MM.1S (cell line): ENCODE measurements around the gene PYGL.

ENCODE experiments used
- DNase-seq: peaks from one replicate; pipeline ENCODE4 v3.0.0-alpha.2; 2015
- H2AFZ ChIP-seq: fragments of 300-600 bp; sonication (generic); 2 replicates; pipeline ENCODE4 v1.6.0; 2016; ENCODE audit warnings: antibody characterized with exemption, low read length
- H3F3A ChIP-seq: fragments of 300-600 bp; sonication (generic); 2 replicates; pipeline ENCODE4 v1.6.1; 2016; ENCODE audit warnings: mild to moderate bottlenecking, antibody characterized with exemption, low read length, moderate library complexity, mixed read lengths; ENCODE audit not compliant: insufficient read depth
- H3K27ac ChIP-seq: fragments of 300-600 bp; sonication (generic); 2 replicates; pipeline ENCODE4 v1.5.1; 2016; ENCODE audit warnings: mild to moderate bottlenecking, low read length
- H3K27me3 ChIP-seq: fragments of 300-600 bp; sonication (generic); replicated peaks from 2 replicates; pipeline ENCODE4 v1.6.0; 2016; ENCODE audit warnings: low read length; ENCODE audit not compliant: insufficient read depth
- H3K36me3 ChIP-seq: fragments of 300-600 bp; sonication (generic); replicated peaks from 2 replicates; pipeline ENCODE4 v1.6.1; 2016; ENCODE audit warnings: mild to moderate bottlenecking, low read length, mixed read lengths; ENCODE audit not compliant: insufficient read depth
- H3K4me1 ChIP-seq: fragments of 300-600 bp; sonication (generic); 2 replicates; pipeline ENCODE4 v1.6.1; 2016; ENCODE audit warnings: low read length, mixed read lengths
- H3K4me2 ChIP-seq: fragments of 300-600 bp; sonication (generic); 2 replicates; pipeline ENCODE4 v1.6.0; 2016; ENCODE audit warnings: low read depth, low read length
- H3K4me3 ChIP-seq: fragments of 300-600 bp; sonication (generic); 2 replicates; pipeline ENCODE4 v1.5.1; 2016; ENCODE audit warnings: low read length, mixed read lengths
- H3K79me2 ChIP-seq: fragments of 300-600 bp; sonication (generic); 2 replicates; pipeline ENCODE4 v1.6.1; 2016; ENCODE audit warnings: mixed run types, low read length, mixed read lengths
- H3K9ac ChIP-seq: fragments of 300-600 bp; sonication (generic); 2 replicates; pipeline ENCODE4 v1.6.1; 2016; ENCODE audit warnings: low read length, mixed read lengths
- H3K9me2 ChIP-seq: fragments of 300-600 bp; sonication (generic); replicated peaks from 2 replicates; pipeline ENCODE4 v1.6.1; 2016; ENCODE audit warnings: mild to moderate bottlenecking, low read length, mixed read lengths; ENCODE audit not compliant: insufficient read depth
- H3K9me3 ChIP-seq: fragments of 300-600 bp; sonication (generic); replicated peaks from 2 replicates; pipeline ENCODE4 v1.6.1; 2016; ENCODE audit warnings: mild to moderate bottlenecking, low read length, mixed read lengths; ENCODE audit not compliant: insufficient read depth
- H4K20me1 ChIP-seq: fragments of 300-600 bp; sonication (generic); 2 replicates; pipeline ENCODE4 v1.6.1; 2016; ENCODE audit warnings: mild to moderate bottlenecking, low read length, moderate library complexity, mixed read lengths; ENCODE audit not compliant: insufficient read depth
- CTCF ChIP-seq: fragments of 300-600 bp; sonication (generic); IDR thresholded peaks from 2 replicates; pipeline ENCODE4 v1.5.1; 2016; ENCODE audit warnings: antibody characterized with exemption, low read length, mixed read lengths
- EZH2 ChIP-seq: fragments of 300-600 bp; sonication (generic); optimal IDR thresholded peaks from 2 replicates; pipeline ENCODE3; 2017; ENCODE audit warnings: low read depth, mild to moderate bottlenecking, antibody characterized with exemption, low read length, mixed read lengths
- EZH2phosphoT487 ChIP-seq: fragments of 300-600 bp; sonication (generic); IDR thresholded peaks from 2 replicates; pipeline ENCODE4 v1.6.1; 2018; ENCODE audit warnings: antibody characterized with exemption, low read length

Gene PYGL

GRCh38 chr14:50871914-50872732 is 72.2 kb downstream of the PYGL start, which contains the start of gene ABHD12B:
Gene ABHD12B (plus strand): TSS chr14:50872053. CDS start chr14:50872175, 122 bp downstream.
- DNase-seq: no peak
- no peaks in the 10 kb centered on the region for H3K27me3 ChIP-seq
- no peak within 1 kb of the TSS for H3K4me3 ChIP-seq
- peaks cover 15% of the 10 kb centered on the region for H3K4me1 ChIP-seq
- H3K79me2 ChIP-seq: no peaks in the 10 kb centered on the region
- H4K20me1 ChIP-seq: no peaks in the 10 kb centered on the region
- H3K27ac ChIP-seq: no peak within 1 kb of the TSS
- TF ChIP-seq EZH2phosphoT487: no peak
- TF ChIP-seq EZH2: no peak
- TF ChIP-seq CTCF: no peak
- no peak within 1 kb of the TSS for H3K4me2 ChIP-seq
- H3K9ac ChIP-seq: no peak within 1 kb of the TSS
- H3K9me3 ChIP-seq: no peaks in the 10 kb centered on the region
- H3F3A ChIP-seq: peaks cover 6% of the 10 kb centered on the region; the same call in 1 of the 2 replicates
- no peaks in the 10 kb centered on the region for H3K9me2 ChIP-seq
- H2AFZ ChIP-seq: no peak within 1 kb of the TSS
- H3K36me3 ChIP-seq: no peaks in the 10 kb centered on the region

- Histone ChIP-seq H4K20me1 (no peaks in the 10 kb centered on the region), H3K4me1 (peaks cover 15% of the 10 kb centered on the region), H3F3A (peaks cover 6% of the 10 kb centered on the region; the same call in 1 of the 2 replicates), H3K9ac (no peak overlapping the region), H2AFZ (no peak overlapping the region), H3K4me3 (no peak overlapping the region), H3K4me2 (no peak overlapping the region), H3K27me3 (no peaks in the 10 kb centered on the region), H3K36me3 (no peaks in the 10 kb centered on the region), H3K79me2 (no peaks in the 10 kb centered on the region), H3K27ac (no peak overlapping the region), H3K9me2 (no peaks in the 10 kb centered on the region), H3K9me3 (no peaks in the 10 kb centered on the region)
- DNase-seq: no peak
- TF ChIP-seq CTCF (no peak), EZH2 (no peak), EZH2phosphoT487 (no peak)
Observed at GRCh38 chr14:50871228-50871627, 73.1 kb downstream of the PYGL start.

- no peaks in the 10 kb centered on the region for H4K20me1 ChIP-seq
Observed at GRCh38 chr14:50865391-50866076, 78.7 kb downstream of the PYGL start.

More at GRCh38 chr14:50865391-50866076, 78.7 kb downstream of the PYGL start:
- H3K79me2 ChIP-seq: no peaks in the 10 kb centered on the region
- no peak overlapping the region for H2AFZ ChIP-seq
- H3K9ac ChIP-seq: no peak overlapping the region
- no peaks in the 10 kb centered on the region for H3K9me2 ChIP-seq
- H3K27ac ChIP-seq: no peak overlapping the region
- no peak overlapping the region for H3K4me3 ChIP-seq
- no peak for DNase-seq
- H3K9me3 ChIP-seq: no peaks in the 10 kb centered on the region
- TF ChIP-seq EZH2 (no peak), CTCF (no peak), EZH2phosphoT487 (no peak)
- no peak overlapping the region for H3K4me2 ChIP-seq
- no peaks in the 10 kb centered on the region for H3K36me3 ChIP-seq
- H3K27me3 ChIP-seq: no peaks in the 10 kb centered on the region
- no peaks in the 10 kb centered on the region for H3K4me1 ChIP-seq
- no peaks in the 10 kb centered on the region for H3F3A ChIP-seq
